ENCODE measurements around the gene PBX3.

DNA sequence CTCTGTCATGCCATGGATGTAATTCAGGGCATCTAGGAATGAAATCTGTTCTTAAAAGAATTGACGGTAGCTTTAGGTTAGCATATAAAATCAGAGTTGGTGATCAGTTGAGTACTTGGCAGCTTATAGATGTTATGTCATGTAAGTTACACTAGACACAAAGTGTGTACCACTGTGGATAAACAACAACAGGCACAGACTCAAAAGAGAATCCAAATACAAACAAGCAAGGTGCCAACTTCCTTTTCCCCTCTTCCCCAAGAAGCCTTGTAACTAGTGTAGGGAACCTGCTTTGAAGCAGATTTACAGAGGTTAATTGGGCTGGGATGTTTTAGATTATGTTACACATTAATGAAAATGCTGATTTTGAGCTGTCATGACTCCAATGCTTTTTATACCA, 167.2 kb downstream of the PBX3 start:
- TF ChIP-seq POLR2AphosphoS5 (IDR thresholded peaks at IDR 0.05; ENCODE audit: low read depth, low read length) (no peak), POLR2A (IDR thresholded peaks at IDR 0.05; ENCODE audit: low read depth, low read length) (no peak), SPI1 (IDR thresholded peaks at IDR 0.05; ENCODE audit: low read depth, low read length) (no peak), POU2F2 (IDR thresholded peaks at IDR 0.05; ENCODE audit: low read depth, low read length) (no peak), PAX5 (IDR thresholded peaks at IDR 0.05; ENCODE audit: insufficient read depth, low read length, severe bottlenecking) (no peak), TAF1 (IDR thresholded peaks at IDR 0.05; ENCODE audit: low read depth, low read length) (no peak)
